Measurements from ENCODE around the gene PPP2R2D. TPM values are rescaled to one million over a fixed set of nuclear protein-coding genes. Genes with fewer than 3 reads are reported as not detected.

Gene PPP2R2D
- total RNA-seq, 1 experiment from 2014 or later: 33.2 TPM

- TF ChIP-seq ZBTB43 (CRISPR knock-in tag; IDR thresholded peaks at IDR 0.05) (no peak), NFE2L1 (CRISPR knock-in tag; IDR thresholded peaks at IDR 0.05) (no peak), ZNF121 (CRISPR knock-in tag; IDR thresholded peaks at IDR 0.05) (no peak), ZNF425 (CRISPR knock-in tag; conservative IDR thresholded peaks at IDR 0.05) (no peak), ATF1 (CRISPR knock-in tag; IDR thresholded peaks at IDR 0.05) (no peak), NR1H2 (CRISPR knock-in tag; IDR thresholded peaks at IDR 0.05) (no peak), RELA (CRISPR knock-in tag; IDR thresholded peaks at IDR 0.05; ENCODE audit: borderline replicate concordance) (no peak), MAX (CRISPR knock-in tag; IDR thresholded peaks at IDR 0.05) (no peak)
Measured at GRCh38 chr10:131860806-131861440, 39.9 kb upstream of the PPP2R2D start (continued).

GRCh38 chr10:131862548-131862947, 38.3 kb upstream of the PPP2R2D start:
- no peak for TF ChIP-seq FOXP1 (CRISPR knock-in tag; IDR thresholded peaks at IDR 0.05; ENCODE audit: borderline replicate concordance)
- no peak for TF ChIP-seq NR2C2 (CRISPR knock-in tag; IDR thresholded peaks at IDR 0.05)
- no peak for TF ChIP-seq HMGA2 (CRISPR knock-in tag; IDR thresholded peaks at IDR 0.05)
- TF ChIP-seq ELF4 (CRISPR knock-in tag; IDR thresholded peaks at IDR 0.05; ENCODE audit: low read depth): no peak
- TF ChIP-seq NR1H2 (CRISPR knock-in tag; IDR thresholded peaks at IDR 0.05): no peak
- TF ChIP-seq KAT7 (CRISPR knock-in tag; IDR thresholded peaks at IDR 0.05; ENCODE audit: borderline replicate concordance): no peak
- TF ChIP-seq TEAD4 (CRISPR knock-in tag; IDR thresholded peaks at IDR 0.05): no peak
- TF ChIP-seq MYBL2 (CRISPR knock-in tag; IDR thresholded peaks at IDR 0.05): no peak
- TF ChIP-seq ZNF425 (CRISPR knock-in tag; conservative IDR thresholded peaks at IDR 0.05): no peak
- TF ChIP-seq ZNF281 (CRISPR knock-in tag; IDR thresholded peaks at IDR 0.05): no peak
- no peak for TF ChIP-seq CDX4 (CRISPR knock-in tag; IDR thresholded peaks at IDR 0.05; ENCODE audit: borderline replicate concordance)
- no peak for TF ChIP-seq ATF3 (CRISPR knock-in tag; conservative IDR thresholded peaks at IDR 0.05)
- TF ChIP-seq GTF2I (CRISPR knock-in tag; conservative IDR thresholded peaks at IDR 0.05): no peak
- no peak for TF ChIP-seq PRRX2 (CRISPR knock-in tag; IDR thresholded peaks at IDR 0.05)
- TF ChIP-seq ZBTB43 (CRISPR knock-in tag; IDR thresholded peaks at IDR 0.05): no peak
- TF ChIP-seq CREM (CRISPR knock-in tag; IDR thresholded peaks at IDR 0.05): no peak
- TF ChIP-seq STAT6 (CRISPR knock-in tag; conservative IDR thresholded peaks at IDR 0.05; ENCODE audit: low read depth): no peak
- no peak for DNase-seq (ENCODE audit: low spot score)
- Mint-ChIP-seq H3K4me1 (no peaks in the 10 kb centered on the region), H3K27ac (no peak overlapping the region), H3K9me3 (peaks cover 11% of the 10 kb centered on the region), H3K36me3 (peaks cover 5% of the 10 kb centered on the region), H3K27me3 (ENCODE audit: low read depth) (no peaks in the 10 kb centered on the region; the same call in none of the 2 replicates), H3K4me3 (no peak overlapping the region)
- CTCF ChIA-PET: no interaction called here
- ATAC-seq: peak; percentile 32; the same call in 1 of the 2 replicates
- POLR2A ChIA-PET: no interaction called here

All from WTC11 (cell line).